ENCODE results near the gene TACR2. TPM values are rescaled to one million over a fixed set of nuclear protein-coding genes. Genes with fewer than 3 reads are reported as not detected.

TACR2 gene
- total RNA-seq, 5 donors from 2014 or later (not counting 1 experiment from before 2014, with no cell fraction given) = not detected

DNA sequence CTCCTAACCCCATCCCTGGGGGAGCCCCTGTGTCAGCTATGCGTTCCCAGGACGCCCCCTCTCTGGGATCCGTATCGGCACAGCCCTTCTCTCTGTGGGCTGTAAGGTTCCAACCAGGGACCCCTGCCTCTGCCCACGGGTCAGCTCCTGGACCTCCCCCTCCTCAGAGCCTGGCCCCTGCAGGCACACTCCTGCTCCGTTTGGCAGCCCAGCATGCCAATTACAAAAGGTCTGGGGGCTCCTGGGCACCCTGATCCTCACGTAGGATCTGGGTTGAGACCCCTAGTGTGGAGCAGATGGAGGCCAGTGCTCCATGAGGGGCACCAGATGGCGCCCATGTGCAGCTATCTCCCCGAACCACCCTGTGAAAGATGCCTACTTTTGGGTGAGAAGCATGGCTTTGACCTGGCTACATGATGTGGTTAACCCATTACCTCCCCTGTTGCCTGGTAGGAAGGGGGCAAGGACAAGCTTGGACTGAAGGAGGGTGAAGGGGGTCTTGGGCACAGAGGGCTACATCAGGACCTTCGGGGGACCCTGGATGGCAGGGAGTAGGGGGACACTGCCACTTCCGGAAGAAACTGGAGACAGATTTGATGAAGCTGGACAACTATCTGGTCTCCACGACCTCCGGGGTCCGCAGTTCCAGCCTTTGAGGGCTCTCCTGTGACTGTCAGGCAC, 9.0 kb downstream of the TACR2 start:
- no peak for ATAC-seq (replicated peaks in 1 of 4)
- Mint-ChIP-seq H3K27me3 (no peaks in the 10 kb centered on the region), H3K36me3 (peaks cover 14% of the 10 kb centered on the region), H3K4me1 (peaks cover 17 to 25% (median 21%) of the 10 kb centered on the region in 3 donors), H3K9me3 (no peaks in the 10 kb centered on the region), H3K27ac (peak overlapping the region in 1 of 2 donors; percentile 49), H3K4me3 (peak overlapping the region in 2 of 3 donors; percentile 37 to 73)
- H3K9me3 ChIP-seq = no peaks in the 10 kb centered on the region
- POLR2A ChIA-PET = interaction anchor here (0.5 kb wide), 2 partner anchors 169 to 172 kb away, joined by 3 read pairs; no protein-coding TSS in a partner anchor
- peak in 5 of 35 experiments; percentile 18 to 54 (median 31) for DNase-seq
- no peak overlapping the region for H3K27ac ChIP-seq (ENCODE audit: low read length)
- peaks cover 3 to 19% of the 10 kb centered on the region in 2 experiments for H3K4me1 ChIP-seq (ENCODE audit: control insufficient read depth in 1 of 2, extremely low read depth in 1 of 2, insufficient read depth in 2 of 2, low read length in 2 of 2)
- no peak overlapping the region for H3K4me3 ChIP-seq (ENCODE audit: control insufficient read depth in 1 of 2, extremely low read depth in 1 of 2, low read length in 1 of 2)
- H3K27me3 ChIP-seq (replicated peaks in 1 of 2; ENCODE audit: control insufficient read depth in 2 of 2, extremely low read depth in 1 of 2, insufficient read depth in 2 of 2, low read length in 1 of 2) = no peaks in the 10 kb centered on the region
- H3K36me3 ChIP-seq (ENCODE audit: control insufficient read depth in 2 of 2, extremely low read depth in 1 of 2, insufficient read depth in 1 of 2, low read length in 1 of 2) = peaks cover 7 to 8% of the 10 kb centered on the region in 2 donors
- CTCF ChIA-PET = interaction anchor here (0.6 to 1.9 kb wide), 27 partner anchors 9 to 1200 kb away, joined by 3 to 13 read pairs (median 4); partner anchors contain the start of gene DDX21 (in 1 of the 2)
- 72% methylated on average over 6 of the region's 14 CpGs for WGBS (ENCODE audit: insufficient coverage)

- ChIA-PET POLR2A (interaction anchor here in 1 of 2 donors (0.5 to 0.7 kb wide), 4 partner anchors 17 to 859 kb away, joined by 3 to 17 read pairs (median 4); no protein-coding TSS in a partner anchor), CTCF (interaction anchor here (0.6 to 1.9 kb wide), 7 partner anchors 14 to 231 kb away, joined by 3 to 13 read pairs (median 4); no protein-coding TSS in a partner anchor)
- Histone ChIP-seq H3K27ac (ENCODE audit: low read length) (no peak overlapping the region), H3K36me3 (ENCODE audit: control insufficient read depth in 2 of 2, extremely low read depth in 1 of 2, insufficient read depth in 1 of 2, low read length in 1 of 2) (peaks cover 12 to 13% of the 10 kb centered on the region in 2 donors), H3K9me3 (no peaks in the 10 kb centered on the region), H3K4me1 (ENCODE audit: control insufficient read depth in 1 of 2, extremely low read depth in 1 of 2, insufficient read depth in 2 of 2, low read length in 2 of 2) (peaks cover 3 to 19% of the 10 kb centered on the region in 2 experiments), H3K4me3 (ENCODE audit: control insufficient read depth in 1 of 2, extremely low read depth in 1 of 2, low read length in 1 of 2) (no peak overlapping the region), H3K27me3 (replicated peaks in 1 of 2; ENCODE audit: control insufficient read depth in 2 of 2, extremely low read depth in 1 of 2, insufficient read depth in 2 of 2, low read length in 1 of 2) (no peaks in the 10 kb centered on the region)
- ATAC-seq (replicated peaks in 1 of 4) (no peak), DNase-seq (peak in 1 of 35 experiments; percentile 8)
- Mint-ChIP-seq H3K36me3 (peaks cover 17% of the 10 kb centered on the region), H3K27ac (peak overlapping the region; percentile 55 to 84), H3K4me3 (no peak overlapping the region), H3K9me3 (no peaks in the 10 kb centered on the region), H3K27me3 (no peaks in the 10 kb centered on the region), H3K4me1 (peaks cover 17 to 25% (median 21%) of the 10 kb centered on the region in 3 donors)
- 92% methylated on average over 5 of the region's 6 CpGs for WGBS (ENCODE audit: insufficient coverage)
These were observed 9.7 kb downstream of the TACR2 start for GRCh38 chr10:69406816-69407580.

DNA sequence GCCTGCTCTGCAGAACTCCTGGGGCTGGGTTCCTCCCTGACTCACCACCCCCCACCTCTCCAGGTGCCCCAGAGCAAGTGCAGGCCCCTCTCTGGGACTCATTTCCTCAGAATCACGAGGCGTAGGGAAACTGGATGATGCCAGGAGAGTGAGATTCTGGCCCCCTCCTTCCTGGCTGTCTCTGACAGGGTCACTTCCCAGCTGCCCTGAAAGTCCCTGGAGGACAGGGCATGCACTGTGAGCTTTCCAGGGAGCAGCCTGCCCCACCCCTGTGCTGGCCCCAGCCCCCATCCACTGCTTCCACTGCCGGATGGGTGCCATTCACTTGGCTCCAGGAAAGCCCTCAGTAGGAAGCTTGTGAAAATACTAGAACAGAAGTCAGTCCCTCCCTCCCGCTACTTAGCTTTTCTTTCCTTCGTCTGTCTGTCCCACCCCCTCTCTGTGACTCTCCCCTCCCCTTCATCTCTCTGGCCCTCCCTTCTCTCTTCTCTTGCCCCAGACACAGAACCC, 10.4 kb downstream of the TACR2 start:
- DNase-seq (no peak), ATAC-seq (replicated peaks in 1 of 4) (no peak)
- H3K4me3 ChIP-seq (ENCODE audit: control insufficient read depth in 1 of 2, extremely low read depth in 1 of 2, low read length in 1 of 2) = no peak overlapping the region
- 67% methylated on average over 2 of the region's 5 CpGs for WGBS (ENCODE audit: insufficient coverage)
- Mint-ChIP-seq H3K9me3 (no peaks in the 10 kb centered on the region), H3K4me1 (peaks cover 17 to 25% (median 21%) of the 10 kb centered on the region in 3 donors), H3K27me3 (no peaks in the 10 kb centered on the region), H3K27ac (peak overlapping the region; percentile 55 to 84), H3K4me3 (no peak overlapping the region), H3K36me3 (peaks cover 21% of the 10 kb centered on the region)
- H3K27ac ChIP-seq (ENCODE audit: low read length) = no peak overlapping the region
- peaks cover 17 to 18% of the 10 kb centered on the region in 2 donors for H3K36me3 ChIP-seq (ENCODE audit: control insufficient read depth in 2 of 2, extremely low read depth in 1 of 2, insufficient read depth in 1 of 2, low read length in 1 of 2)
- no peaks in the 10 kb centered on the region for H3K27me3 ChIP-seq (replicated peaks in 1 of 2; ENCODE audit: control insufficient read depth in 2 of 2, extremely low read depth in 1 of 2, insufficient read depth in 2 of 2, low read length in 1 of 2)
- ChIA-PET POLR2A (interaction anchor here in 1 of 2 donors (0.7 kb wide), 2 partner anchors 18 to 859 kb away, joined by 3 to 6 read pairs; no protein-coding TSS in a partner anchor), CTCF (interaction anchor here in 1 of 2 donors (1.2 to 1.7 kb wide), 2 partner anchors 14 to 101 kb away, joined by 4 to 9 read pairs; no protein-coding TSS in a partner anchor)
- peaks cover 3 to 19% of the 10 kb centered on the region in 2 experiments for H3K4me1 ChIP-seq (ENCODE audit: control insufficient read depth in 1 of 2, extremely low read depth in 1 of 2, insufficient read depth in 2 of 2, low read length in 2 of 2)
- H3K9me3 ChIP-seq = no peaks in the 10 kb centered on the region

DNA sequence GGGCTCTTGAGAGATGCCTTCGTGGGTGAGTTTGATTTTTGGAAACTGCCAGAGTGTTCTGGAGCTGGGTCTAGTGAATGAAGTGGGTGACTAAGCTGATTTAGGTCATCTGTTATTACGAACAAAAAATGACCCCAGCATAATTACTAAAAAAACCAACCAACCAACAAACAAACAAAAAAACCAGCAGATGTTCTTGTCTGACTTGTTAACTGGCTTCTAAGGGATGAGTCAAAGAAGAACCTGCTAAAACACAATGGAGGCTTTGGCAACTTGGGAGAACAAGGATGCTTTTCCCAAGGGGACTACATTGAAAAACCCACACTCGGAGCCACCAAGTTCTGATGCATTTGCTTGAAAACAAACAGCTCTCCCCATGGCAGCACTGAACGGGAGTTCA, 11.5 kb downstream of the TACR2 start:
- Mint-ChIP-seq H3K4me1 (peaks cover 17 to 25% (median 21%) of the 10 kb centered on the region in 3 donors), H3K9me3 (no peaks in the 10 kb centered on the region), H3K36me3 (peaks cover 31% of the 10 kb centered on the region), H3K4me3 (no peak overlapping the region), H3K27me3 (no peaks in the 10 kb centered on the region), H3K27ac (peak overlapping the region; percentile 19 to 44)
- DNase-seq (no peak), ATAC-seq (replicated peaks in 1 of 4) (no peak)
- H3K27me3 ChIP-seq (replicated peaks in 1 of 2; ENCODE audit: control insufficient read depth in 2 of 2, extremely low read depth in 1 of 2, insufficient read depth in 2 of 2, low read length in 1 of 2) = no peaks in the 10 kb centered on the region
- POLR2A ChIA-PET = interaction anchor here in 1 of 2 donors (0.6 kb wide), 1 partner anchor 123 kb away, joined by 3 read pairs; no protein-coding TSS in a partner anchor
- 83% methylated on average over 1 of the region's 4 CpGs for WGBS (ENCODE audit: insufficient coverage)
- H3K36me3 ChIP-seq (ENCODE audit: control insufficient read depth in 2 of 2, extremely low read depth in 1 of 2, insufficient read depth in 1 of 2, low read length in 1 of 2) = peaks cover 23 to 28% of the 10 kb centered on the region in 2 donors
- H3K4me1 ChIP-seq (ENCODE audit: control insufficient read depth in 1 of 2, extremely low read depth in 1 of 2, insufficient read depth in 2 of 2, low read length in 2 of 2) = peaks cover 3 to 19% of the 10 kb centered on the region in 2 experiments
- H3K4me3 ChIP-seq (ENCODE audit: control insufficient read depth in 1 of 2, extremely low read depth in 1 of 2, low read length in 1 of 2) = no peak overlapping the region
- CTCF ChIA-PET = interaction anchor here in 1 of 2 donors (0.6 kb wide), 1 partner anchor 245 kb away, joined by 4 read pairs; no protein-coding TSS in a partner anchor
- H3K9me3 ChIP-seq = no peaks in the 10 kb centered on the region
- H3K27ac ChIP-seq (ENCODE audit: low read length) = no peak overlapping the region

GRCh38 chr10:69404786-69405185, 11.9 kb downstream of the TACR2 start:
- H3K36me3 Mint-ChIP-seq = peaks cover 34% of the 10 kb centered on the region
- Histone ChIP-seq H3K27ac (ENCODE audit: low read length) (no peak overlapping the region), H3K4me3 (ENCODE audit: control insufficient read depth in 1 of 2, extremely low read depth in 1 of 2, low read length in 1 of 2) (no peak overlapping the region), H3K4me1 (ENCODE audit: control insufficient read depth in 1 of 2, extremely low read depth in 1 of 2, insufficient read depth in 2 of 2, low read length in 2 of 2) (peaks cover 3 to 19% of the 10 kb centered on the region in 2 experiments), H3K9me3 (no peaks in the 10 kb centered on the region), H3K36me3 (ENCODE audit: control insufficient read depth in 2 of 2, extremely low read depth in 1 of 2, insufficient read depth in 1 of 2, low read length in 1 of 2) (peaks cover 23 to 33% of the 10 kb centered on the region in 2 donors), H3K27me3 (replicated peaks in 1 of 2; ENCODE audit: control insufficient read depth in 2 of 2, extremely low read depth in 1 of 2, insufficient read depth in 2 of 2, low read length in 1 of 2) (no peaks in the 10 kb centered on the region)
- H3K9me3 Mint-ChIP-seq = no peaks in the 10 kb centered on the region
- POLR2A ChIA-PET = interaction anchor here in 1 of 2 donors (0.6 kb wide), 1 partner anchor 123 kb away, joined by 3 read pairs; no protein-coding TSS in a partner anchor
- WGBS (ENCODE audit: insufficient coverage) = 90% methylated on average over 6 of the region's 10 CpGs
- no peak for DNase-seq
- no peaks in the 10 kb centered on the region for H3K27me3 Mint-ChIP-seq
- no peak for ATAC-seq (replicated peaks in 1 of 4)
- H3K27ac Mint-ChIP-seq = peak overlapping the region; percentile 17 to 44
- peaks cover 15 to 25% (median 19%) of the 10 kb centered on the region in 3 donors for H3K4me1 Mint-ChIP-seq
- CTCF ChIA-PET = interaction anchor here in 1 of 2 donors (1.1 kb wide), 1 partner anchor 12 kb away, joined by 4 read pairs; no protein-coding TSS in a partner anchor
- no peak overlapping the region for H3K4me3 Mint-ChIP-seq

All from T-cell (primary cell).